ENCODE results near the gene LRRC15.

DNA sequence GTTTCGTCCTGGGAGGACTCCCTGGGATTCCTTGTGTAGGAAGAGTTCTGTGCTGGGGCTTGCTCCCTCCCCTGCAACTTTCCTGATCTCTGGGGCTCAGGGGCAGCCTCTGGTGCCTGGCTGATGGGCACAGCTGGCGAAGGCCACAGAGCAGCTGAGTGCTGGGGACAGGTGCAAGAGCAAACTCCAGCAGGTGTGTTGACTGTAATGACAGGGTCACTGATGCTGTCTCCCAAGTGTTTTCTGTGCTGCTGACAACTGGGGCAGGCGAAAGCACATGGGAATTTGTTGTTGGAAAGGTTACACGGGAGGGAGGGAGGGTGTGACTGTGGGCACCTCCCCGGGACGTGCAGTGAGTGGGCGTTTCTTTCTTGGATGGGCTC lies 40.0 kb downstream of the LRRC15 start:
- TF ChIP-seq CTCF (IDR thresholded peaks at IDR 0.05; ENCODE audit: low read depth, low read length) = no peak
- TF ChIP-seq, protein P1, sequence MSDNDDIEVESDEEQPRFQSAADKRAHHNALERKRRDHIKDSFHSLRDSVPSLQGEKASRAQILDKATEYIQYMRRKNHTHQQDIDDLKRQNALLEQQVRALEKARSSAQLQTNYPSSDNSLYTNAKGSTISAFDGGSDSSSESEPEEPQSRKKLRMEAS (IDR thresholded peaks at IDR 0.05; ENCODE audit: low read depth, low read length) = no peak
- TF ChIP-seq POLR2A (IDR thresholded peaks at IDR 0.05; ENCODE audit: extremely low read depth, insufficient read length) = no peak

Measured in NB4 (cell line).